Measurements from ENCODE around the gene ZNF768.
"Not testable (repeated sequence)": the region's sequence is repeated elsewhere in the genome, so short reads cannot be mapped to it uniquely, and the experiment has no call there.

Gene ZNF768

GRCh38 chr16:30532285-30533145 is 6.1 kb upstream of the ZNF768 start:
- DNase-seq, result no peak

GRCh38 chr16:30530163-30531037 is 4.0 kb upstream of the ZNF768 start:
- DNase-seq, result no peak

DNA sequence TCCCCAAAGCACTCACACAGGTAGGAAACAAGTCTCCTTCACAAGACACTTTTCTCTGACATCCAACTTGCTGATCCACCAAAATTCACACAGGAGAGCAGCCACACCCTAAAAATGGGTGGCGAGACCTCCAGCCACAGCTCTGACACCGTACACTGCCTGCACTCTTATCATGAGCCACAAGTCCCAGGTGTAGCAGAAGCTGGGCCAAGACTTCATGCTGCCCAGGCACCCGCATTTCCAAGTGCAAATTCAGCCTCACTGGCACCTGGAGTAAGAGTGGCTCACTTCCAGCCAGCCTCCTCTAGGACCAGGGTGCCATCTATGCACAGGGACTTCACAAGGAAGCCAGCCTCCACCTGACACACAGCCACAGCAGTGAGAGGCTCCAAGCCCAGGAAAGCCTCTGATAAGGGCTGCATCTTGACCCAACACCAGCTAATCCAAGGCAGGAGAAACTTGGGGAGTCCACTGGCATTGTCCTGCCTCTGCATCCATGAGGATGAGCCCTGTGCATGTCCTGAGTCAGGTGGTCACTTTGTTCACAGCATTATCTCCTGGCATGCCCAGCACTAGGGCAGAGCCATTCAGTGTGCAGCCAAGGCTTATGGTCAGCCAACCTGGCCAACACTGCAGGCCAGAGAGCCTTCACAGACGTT is 2.6 kb upstream of the ZNF768 start:
- no peak for DNase-seq

DNA sequence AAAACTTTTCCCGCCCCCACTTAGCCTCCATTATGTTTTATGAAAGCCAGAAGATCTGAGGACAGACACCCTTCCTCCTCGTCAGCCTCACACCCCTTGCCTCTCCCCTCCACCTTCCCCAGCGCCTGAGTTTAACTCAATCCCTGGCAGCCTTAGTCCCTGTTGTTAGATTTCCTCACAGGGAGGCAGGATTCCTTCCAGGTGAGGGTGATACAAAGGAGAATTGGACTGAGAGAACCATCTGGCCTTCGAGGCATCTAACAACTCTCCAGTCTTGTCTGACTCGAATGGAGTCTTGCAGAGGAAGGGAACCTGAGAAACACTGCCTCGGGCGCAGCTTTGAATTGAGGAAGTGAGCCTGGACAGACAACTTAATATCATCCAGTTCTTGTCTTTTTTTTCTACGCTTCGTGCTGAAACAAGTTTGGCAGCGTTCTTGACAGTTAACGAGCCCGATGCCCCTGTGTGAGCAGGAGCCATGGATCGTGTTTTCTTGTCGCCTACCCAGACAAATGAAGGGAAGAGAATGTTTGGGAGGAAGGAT is 1.3 kb upstream of the ZNF768 start:
- no peak for DNase-seq

- peak; percentile 98 for DNase-seq
These were observed 663 bp upstream of the ZNF768 start for GRCh38 chr16:30526823-30527634.

DNA sequence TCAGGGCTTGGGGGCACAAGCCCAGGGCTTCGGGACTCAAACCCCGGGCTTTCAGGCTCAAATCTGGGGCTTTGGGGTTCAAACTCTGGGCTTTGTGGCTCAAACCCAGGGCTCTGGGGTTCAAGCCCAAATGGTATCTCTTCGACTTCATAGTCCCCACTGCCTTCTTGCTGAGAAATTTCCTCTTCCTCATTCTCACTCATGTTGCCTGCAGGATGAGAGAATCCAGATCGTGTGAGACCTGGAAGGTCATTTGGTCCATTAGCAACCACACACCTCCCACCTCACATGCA is 576 bp downstream of the ZNF768 start:
- no peak for DNase-seq

DNA sequence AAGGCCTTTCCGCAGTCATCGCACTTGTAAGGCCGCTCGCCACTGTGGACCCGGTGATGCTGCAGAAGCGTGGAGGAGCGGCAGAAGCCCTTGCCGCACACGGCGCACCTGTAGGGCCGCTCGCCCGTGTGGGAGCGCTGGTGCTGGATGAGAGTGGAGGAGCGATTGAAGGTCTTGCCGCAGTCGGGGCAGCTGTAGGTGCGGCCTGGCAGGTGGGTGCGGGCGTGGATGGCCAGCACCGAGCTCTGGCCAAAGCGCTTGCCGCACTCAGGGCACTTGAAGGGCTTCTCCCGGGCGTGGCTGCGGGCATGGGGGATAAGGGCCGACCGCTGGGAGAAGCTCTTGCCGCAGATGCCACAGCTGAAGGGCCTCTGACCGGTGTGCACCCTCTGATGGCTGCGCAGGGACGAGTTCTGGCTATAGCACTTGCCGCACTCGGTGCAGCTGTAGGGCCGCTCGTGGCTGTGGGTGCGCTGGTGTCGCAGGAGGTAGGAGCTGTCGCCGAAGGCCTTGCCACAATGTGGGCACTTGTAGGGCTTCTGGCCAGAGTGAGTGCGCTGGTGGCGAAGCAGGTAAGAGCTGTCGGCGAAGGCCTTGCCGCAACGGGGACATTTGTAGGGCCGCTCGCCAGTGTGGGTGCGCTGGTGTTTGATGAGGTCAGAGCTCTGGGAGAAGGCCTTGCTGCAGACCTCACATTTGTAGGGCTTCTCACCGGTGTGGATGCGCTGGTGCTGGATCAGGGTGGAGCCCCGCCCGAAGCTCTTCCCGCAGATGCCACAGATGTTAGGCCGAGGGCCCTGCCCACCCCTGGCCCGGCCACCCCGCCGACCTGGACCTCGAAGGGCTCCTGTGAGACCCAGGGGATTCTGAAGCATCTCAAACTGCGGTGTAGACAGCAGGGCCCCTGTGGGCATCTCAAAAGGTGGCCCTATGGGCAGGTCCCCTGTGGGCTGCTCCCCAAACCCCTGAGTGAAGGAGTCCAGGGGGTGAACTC is 1.5 kb downstream of the ZNF768 start:
- DNase-seq, result no peak

- no peak for DNase-seq
These were observed 2.4 kb downstream of the ZNF768 start for GRCh38 chr16:30523768-30524574.

GRCh38 chr16:30522702-30523463 is 3.5 kb downstream of the ZNF768 start:
- DNase-seq, result not testable (repeated sequence)

GRCh38 chr16:30521873-30522641 is 4.3 kb downstream of the ZNF768 start:
- DNase-seq, result no peak

GRCh38 chr16:30521476-30521872 is 4.9 kb downstream of the ZNF768 start:
- DNase-seq, result no peak

DNA sequence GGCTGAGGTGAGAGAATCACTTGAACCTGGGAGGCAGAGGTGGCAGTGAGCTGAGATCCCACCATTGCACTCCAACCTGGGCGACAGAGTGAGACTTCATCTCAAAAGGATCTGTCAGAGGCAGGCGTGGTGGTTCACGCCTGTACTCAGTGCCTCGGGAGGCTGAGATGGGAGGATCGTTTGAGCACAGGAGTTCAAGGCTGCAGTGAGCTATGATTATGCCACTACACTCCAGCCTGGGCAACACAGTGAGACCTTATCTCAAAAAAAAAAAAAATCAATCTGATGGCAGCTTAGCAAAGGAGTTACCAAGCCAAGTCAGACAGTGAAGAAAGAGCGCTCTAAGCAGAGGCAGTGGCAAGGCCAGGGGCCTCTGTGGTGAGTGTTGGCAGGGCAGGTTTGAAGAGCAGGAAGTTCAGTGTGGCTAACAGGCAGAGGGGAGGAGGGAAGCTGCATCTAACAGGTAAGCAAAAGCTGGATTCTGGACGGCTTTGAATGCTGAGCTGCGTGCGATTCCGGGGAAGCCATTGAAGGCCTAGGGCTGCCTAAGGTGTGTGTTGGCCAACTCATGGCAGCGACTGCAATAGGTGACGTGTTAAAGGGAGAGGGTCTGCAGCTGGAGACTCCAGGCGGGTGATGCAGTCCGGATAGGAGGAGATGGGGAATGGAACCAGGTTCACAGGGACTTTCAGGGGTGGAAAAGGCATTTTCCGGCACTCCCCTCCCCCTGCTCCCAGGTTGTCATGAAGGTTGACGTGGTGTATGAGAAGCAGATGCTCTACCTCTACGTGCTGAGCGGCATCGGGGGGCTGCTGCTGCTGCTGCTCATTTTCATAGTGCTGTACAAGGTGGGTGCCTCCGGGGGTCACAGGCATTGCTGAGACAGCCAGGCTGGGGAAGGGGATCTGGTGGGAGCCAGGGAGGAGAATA is 7.0 kb downstream of the ZNF768 start:
- DNase-seq, result no peak

DNA sequence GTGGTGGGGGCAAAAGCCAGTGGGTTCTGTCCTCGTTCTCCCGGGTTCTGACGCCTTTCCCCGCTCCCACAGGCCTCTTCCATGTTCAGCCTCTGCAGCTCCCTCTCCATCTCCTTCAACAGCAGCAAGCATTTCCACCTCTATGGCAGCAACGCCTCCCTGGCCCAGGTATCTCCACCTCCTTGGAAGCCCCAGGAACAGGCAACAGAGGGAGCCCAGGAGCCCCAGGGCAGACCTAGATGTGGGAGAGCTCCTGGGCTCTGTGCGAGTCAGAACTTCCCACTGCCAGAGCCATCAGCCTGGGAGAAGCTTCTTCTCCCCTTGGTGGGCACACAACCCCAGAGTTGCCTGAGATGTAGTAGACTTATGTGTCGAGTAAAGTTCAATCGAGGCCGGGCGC is 7.8 kb downstream of the ZNF768 start:
- DNase-seq, result no peak

DNA sequence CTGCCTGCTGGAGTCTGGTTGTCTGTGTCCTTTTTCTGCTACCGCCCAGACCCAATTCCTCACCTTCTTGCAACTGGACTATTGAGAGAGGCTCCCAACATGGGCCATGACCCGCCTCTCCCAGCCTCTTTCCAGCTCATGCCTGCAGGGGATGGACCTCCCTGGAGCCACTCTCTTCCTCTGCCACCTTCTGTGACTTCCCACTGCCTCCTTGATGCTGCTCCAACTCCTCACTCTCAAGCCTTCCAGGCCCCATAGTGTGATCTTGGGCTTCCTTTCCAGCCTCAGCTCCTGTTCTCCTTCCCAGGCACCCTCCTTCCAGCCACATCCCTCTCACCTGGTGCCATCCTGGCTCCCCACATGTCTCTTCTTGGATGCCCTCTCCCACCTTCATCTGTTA is 11.1 kb downstream of the ZNF768 start:
- DNase-seq, result no peak

GRCh38 chr16:30511509-30511908 is 14.9 kb downstream of the ZNF768 start:
- DNase-seq, result no peak

GRCh38 chr16:30510376-30510938 is 15.9 kb downstream of the ZNF768 start:
- DNase-seq, result no peak

All from activated CD4-positive, alpha-beta T cell treated with anti-CD3 and anti-CD28 coated beads, Interleukin-2, Interleukin-6, amounts not matched to agents 100 ng/mL and 50 ng/mL, durations not matched to agents 16 hours and 8 hours (primary cell).